ENCODE measurements around the gene SCO2.

SCO2 gene

GRCh38 chr22:50489363-50490243 is 35.8 kb downstream of the SCO2 start:
- no peak for DNase-seq

DNA sequence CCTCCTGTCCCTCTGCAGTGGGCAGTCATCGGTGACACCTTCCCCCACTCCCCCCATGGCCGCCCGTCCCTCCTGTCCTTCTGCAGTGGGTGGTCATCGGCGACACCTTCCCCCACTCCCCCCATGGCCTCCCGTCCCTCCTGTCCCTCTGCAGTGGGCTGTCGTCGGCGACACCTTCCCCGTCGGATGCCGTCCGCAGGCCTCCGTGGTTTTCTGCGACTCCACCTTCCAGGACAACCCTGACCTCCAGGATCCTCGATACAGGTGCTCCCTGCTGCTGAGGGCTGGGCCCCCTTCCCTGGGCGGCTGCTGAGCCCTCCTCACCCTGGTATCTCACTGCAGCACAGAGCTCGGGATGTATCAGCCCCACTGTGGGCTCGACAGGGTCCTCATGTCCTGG is 36.5 kb downstream of the SCO2 start:
- no peak for DNase-seq

DNA sequence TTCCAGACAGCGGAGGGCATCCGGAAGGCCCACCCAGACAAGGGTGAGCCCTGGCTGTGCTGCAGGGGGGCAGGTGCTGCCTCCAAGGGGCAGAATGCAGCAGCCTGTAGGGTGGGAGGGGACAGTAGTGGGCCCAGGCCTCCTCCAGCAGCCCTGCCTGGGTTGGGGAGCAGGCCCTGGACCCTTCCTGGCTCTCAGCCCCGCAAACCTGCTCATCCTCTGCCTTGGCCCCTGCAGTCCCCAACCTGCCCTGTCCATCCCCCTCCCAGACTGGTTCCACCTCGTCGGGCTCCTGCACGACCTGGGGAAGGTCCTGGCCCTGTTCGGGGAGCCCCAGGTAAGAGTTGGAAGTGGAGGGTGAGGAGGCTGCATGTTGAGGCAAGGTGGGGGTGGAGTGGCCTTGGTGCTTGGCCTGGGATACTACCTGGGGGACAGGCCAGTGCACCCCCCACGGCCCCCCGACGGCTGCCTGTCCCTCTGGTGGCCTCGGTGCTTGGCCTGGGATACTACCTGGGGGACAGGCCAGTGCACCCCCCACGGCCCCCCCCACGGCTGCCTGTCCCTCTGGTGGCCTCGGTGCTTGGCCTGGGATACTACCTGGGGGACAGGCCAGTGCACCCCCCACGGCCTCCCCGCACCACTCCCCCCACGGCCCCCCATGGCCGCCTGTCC is 37.3 kb downstream of the SCO2 start:
- DNase-seq = no peak

GRCh38 chr22:50487290-50488005 is 38.0 kb downstream of the SCO2 start:
- no peak for DNase-seq

DNA sequence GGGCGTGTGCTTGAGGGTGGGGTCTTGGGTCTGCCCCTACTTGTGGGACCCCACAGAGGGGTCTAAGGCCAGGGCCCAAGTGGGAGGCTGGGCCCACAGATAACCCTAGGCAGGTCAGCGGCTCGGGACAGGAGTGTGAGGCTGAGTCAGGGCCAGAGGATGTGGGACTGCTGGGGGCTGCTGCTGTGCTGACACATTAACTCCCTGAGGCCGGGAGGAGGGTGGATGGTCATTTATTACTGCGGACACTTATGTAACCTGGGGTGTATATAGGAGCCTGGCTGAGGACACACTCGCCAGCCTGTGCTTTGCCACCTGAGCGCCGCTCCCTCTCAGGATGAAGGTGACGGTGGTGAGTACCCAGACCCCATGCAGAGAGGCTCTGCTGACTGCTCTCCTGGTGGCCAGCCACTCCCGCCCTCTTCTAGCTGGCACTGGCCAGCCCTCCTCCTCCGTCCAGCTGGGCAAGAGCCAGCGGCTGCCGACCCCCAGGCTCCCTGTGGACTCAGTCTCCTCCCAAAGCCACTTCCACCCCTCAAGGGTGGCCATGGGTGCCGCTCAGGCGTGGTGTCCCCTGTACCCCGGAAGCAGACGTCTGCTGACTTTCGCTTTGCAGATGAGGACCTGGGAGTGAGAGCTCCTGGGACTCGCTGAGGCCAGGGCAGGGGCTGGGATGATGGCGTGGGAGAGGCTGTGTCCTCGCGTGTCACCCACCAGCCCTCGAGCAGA is 38.7 kb downstream of the SCO2 start, which contains the start of gene MIOX:
TSS of gene MIOX (plus strand) at position 299 of the 729 bp plus-strand sequence. CDS start at position 338, 39 bp downstream.
- no peak for DNase-seq

GRCh38 chr22:50485221-50486131 is 39.9 kb downstream of the SCO2 start:
- DNase-seq = no peak

DNA sequence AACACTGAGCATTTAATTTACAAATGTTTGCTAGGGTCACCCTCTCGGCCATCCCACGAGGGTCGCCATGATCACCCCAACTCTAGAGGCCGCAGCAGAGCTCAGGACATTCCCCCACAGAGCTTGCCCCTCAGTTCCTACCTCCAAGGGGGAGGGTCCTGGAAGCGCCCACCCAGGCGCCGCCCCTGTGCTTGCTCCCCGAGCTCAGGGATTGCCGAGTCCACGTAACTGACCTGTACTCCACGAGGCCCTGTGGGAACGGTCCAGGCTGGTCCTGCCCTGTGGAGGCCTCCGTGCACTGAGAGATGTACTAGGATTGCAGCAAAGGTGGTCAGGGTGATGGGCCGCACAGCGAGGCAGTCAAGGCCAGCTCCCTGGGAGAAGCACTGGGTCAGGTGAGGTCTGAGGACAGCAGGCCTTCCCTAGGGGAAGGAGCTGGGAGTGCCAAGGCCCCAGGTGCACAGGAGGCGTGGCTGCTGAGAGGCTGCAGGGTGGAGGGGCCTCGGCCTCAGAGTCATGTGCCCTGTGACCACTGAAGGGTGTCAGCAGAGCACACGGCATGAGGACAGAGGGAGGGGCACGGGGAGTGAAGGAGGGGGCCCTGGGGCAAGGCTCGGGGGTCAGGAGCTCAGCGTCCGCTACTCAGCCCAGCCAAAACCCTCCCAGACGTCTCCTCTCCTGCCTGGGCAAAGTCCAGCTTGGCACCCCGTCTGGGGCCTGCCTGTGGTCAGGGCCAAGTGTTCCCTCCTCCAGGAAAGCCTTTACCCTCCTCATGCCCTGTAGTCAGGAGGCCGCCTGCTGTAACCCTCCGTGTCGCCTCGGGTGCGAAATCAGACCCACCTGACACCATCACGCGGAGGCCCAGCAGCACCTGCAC is 41.2 kb downstream of the SCO2 start:
- DNase-seq = no peak

DNA sequence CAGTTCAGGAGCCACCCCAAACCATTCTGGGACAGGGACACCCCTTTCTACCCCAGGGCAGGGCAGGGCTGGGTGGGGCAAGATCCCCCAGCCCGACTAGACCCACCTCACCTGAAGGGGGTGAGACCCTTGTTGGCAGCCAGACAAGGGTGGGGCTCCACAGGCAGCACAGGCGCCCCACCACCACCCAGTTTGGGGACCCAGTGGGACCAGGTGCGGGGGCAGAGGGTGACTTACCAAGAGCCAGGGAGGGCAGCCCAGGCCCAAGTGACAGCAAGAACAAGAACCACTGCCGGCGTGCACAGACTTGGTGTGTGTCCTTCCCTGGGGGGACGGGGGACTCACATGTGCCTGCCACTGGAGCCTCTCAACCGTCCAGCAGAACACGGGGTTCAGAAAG is 41.8 kb downstream of the SCO2 start:
- no peak for DNase-seq

DNA sequence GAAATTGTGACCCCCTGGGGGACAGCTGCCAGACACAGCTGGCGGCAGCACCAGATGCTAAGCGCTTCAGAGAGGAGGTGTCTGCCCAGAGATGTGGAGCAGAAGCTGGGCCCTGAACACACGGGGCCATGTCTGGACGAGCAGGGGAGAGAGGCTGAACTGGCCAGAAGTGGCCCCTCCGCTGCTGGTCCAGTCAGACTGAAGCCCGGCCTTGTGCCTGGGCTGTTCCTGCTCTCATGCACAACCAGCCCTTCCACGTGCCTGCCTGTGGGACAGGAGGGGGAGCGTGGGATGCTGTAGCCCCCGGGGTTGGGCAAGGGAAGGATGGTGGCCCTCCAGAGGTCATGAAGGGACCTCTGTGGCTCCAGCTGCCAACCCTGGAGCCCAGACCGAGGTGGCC is 42.3 kb downstream of the SCO2 start:
- DNase-seq = no peak

DNA sequence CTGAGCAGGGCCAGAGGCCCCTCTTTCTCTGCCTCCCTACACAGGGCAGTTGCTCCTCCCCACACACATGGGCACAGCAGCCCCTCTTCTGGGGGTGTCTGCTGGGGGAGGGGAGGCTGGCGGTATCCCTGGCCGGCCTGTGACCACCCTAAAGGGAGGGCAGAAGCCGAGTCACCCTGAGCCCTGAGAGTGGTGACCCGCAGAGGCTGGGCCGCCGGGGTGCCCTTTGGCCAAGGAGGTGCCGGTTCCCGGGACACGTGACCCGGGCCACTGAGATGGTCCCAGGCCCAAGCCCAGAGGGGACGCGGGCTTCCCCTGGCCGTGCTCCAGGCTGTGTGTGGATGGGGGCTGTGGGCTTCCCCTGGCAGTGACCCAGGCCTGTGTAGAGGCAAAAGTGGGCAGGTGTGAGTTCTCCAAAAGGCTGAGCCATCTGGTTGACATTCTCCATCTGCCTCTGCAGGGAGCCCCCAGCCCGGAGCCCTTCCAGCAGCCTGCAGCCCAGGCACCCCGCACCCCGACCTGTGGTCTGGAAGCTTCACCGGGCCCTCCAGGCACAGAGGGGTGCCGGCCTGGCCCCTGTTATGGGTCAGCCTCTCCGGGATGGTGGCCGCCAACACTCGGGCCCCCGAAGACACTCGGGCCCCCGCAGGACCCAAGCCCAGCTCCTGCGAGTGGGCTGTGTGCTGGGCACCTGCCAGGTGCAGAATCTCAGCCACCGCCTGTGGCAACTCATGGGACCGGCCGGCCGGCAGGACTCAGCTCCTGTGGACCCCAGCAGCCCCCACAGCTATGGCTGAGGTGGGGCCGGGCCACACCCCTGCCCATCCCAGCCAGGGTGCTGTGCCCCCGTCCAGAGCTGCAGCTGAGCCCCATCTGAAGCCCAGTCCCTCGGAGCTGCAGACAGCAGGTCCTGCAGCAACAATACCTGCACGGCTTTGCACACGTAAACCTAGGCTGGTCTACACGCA is 43.0 kb downstream of the SCO2 start:
- DNase-seq = no peak

DNA sequence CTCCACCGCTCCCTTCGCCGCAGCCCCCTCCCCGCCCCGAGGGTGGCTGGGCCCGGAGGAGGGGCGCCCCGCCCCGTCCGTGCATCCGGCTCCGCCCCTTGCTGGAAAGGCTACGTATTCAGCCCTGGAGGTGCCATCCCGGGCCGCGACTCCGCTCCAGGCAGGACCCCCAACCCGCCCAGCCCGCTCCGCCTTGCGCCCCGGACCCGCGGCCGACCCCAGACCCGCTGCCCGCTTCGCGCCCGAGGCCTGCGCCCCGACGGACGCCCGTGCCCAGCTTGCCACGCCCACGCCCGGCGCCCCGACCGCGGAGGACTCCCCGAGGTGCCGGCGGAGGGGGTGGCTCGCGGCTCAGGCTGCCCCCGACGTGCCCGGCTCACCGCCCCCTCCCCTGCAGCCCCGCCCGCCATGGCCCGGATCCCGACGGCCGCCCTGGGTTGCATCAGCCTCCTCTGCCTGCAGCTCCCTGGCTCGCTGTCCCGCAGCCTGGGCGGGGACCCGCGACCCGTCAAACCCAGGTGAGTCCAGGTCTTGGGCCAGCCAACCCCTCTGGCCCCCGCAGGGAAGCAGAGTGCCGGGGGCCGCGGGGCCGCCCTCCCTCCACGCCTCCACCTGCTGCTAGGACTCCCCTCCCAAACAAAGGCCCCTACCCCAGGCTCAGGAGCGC is 43.8 kb downstream of the SCO2 start, which contains the start of gene ADM2:
TSS of gene ADM2 (plus strand) at position 104 of the 667 bp plus-strand sequence. CDS start at position 409, 305 bp downstream.
- DNase-seq = peak; percentile 47

DNA sequence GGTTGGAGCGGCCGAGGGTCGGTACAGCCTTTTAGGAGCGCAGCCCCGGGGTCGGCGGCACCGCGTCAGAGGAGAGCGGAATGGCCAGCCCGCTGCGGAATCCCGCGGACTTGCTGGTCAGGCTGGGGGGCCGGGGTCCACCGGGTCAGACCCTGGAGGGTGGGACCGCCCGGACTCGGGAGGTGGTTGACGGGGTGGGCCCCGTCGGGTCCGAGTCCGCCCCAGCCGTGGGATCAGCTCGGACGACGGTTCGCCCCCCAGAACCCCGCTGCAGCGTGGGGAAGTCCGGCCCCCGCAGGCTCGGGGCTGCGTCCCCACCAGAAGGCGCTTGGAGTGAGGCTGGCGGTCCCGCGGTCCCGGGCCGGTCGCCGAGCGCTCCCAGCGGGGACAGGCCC is 44.4 kb downstream of the SCO2 start:
- DNase-seq = no peak

DNA sequence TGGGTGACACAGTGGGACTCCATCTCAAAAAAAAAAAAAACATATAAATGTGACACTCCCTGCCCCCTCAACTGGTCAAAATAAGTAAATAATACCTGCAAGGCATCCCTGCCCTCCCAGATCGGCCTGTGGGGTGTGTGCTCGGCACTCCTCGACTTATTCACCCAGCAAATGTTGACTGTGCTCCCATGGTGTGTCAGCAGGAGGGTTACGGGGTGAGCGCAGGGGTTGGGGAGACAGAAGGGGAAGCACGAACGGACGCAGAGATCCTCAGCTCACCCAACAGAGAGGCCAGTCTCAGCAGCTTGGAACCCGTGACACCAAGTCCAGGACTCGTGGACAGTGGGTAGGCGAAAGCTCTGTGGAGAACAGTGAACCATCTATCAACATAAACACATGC is 45.7 kb downstream of the SCO2 start:
- no peak for DNase-seq

GRCh38 chr22:50477923-50478322 is 47.5 kb downstream of the SCO2 start:
- DNase-seq = no peak

GRCh38 chr22:50476868-50477267 is 48.5 kb downstream of the SCO2 start:
- DNase-seq = no peak

DNA sequence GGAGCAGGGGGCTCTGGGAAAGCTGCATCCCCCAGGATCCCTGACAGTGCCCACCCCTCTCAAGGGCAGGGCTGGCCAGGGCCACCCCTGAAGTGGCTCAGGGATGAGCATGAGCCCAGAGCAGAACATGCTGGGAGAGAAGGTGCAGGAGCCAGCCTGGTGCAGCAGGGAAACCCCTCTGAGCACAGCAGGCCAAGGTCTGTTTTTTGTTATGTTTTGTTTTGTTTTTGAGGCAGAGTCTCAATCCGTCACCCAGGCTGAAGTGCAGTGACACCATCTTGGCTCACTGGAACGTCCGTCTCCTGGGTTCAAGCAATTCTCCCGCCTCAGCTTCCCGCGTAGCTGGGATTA is 49.8 kb downstream of the SCO2 start:
- no peak for DNase-seq

DNA sequence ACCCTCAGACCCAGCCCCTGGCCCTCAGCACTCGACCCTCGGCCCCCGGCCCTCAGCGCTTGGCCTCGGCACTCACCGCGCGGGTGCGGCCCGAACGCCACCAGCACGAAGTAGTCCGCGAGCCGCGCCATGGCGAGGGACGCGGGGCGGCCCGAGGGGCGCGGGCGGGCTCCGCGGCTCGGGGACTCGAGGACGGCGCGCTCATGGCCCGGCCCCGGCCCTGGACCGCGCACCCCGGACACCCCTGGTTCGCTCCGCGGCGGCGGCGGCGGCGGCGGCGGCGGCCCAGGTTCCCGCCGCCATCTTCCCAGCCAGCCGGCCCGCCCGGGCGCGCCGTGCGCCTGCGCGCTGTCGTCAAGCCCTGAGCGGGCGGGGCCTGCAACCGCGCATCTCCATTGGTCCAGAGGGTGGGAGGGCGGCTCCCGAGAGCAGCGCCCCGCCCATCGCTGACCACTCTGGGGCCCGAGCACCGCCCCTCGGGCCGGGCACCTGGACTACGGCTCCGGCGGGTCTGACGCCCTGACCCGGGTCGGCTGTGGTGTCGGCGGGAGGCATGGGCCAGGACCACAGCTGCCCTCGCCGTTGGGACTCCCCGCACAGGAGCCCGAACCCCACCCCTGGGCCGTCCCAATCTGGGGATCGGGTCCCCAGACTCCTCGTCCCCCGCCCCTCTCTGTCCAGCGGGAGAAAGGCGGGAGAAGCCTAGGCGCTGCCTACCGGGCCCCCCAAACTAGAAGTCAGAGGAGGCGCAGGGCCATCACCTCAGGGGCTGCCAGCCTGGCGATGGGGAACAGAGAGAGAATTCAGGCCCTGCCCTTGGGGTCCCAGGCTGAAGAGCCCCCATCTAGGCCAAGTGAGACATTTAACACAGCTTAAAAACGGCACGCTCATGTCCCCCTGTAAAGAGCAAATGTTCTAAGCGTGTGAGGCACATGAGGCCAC is 50.4 kb downstream of the SCO2 start, which contains the start of gene SBF1:
TSS of gene SBF1 (minus strand) at position 326 of the 942 bp plus-strand sequence. CDS start at position 131, 195 bp downstream.
- peak; percentile 80 for DNase-seq

Data from CD4-positive, alpha-beta T cell treated with Interleukin-4 for 4 hours (primary cell).